Stimulated activated CD4-positive, alpha-beta T cell treated with anti-CD3 and anti-CD28 coated beads, Interleukin-15, amount 100 ng/mL, for 1 hour (primary cell): Measurements from ENCODE around the gene RBM8A.

Experiments used
- DNase-seq, 2 donors: peaks; one replicate each; pipeline ENCODE4 v3.0.0-alpha.2; 2020; ENCODE audit warnings: low read depth in 1 of 2, low spot score in 1 of 2

RBM8A gene

DNA sequence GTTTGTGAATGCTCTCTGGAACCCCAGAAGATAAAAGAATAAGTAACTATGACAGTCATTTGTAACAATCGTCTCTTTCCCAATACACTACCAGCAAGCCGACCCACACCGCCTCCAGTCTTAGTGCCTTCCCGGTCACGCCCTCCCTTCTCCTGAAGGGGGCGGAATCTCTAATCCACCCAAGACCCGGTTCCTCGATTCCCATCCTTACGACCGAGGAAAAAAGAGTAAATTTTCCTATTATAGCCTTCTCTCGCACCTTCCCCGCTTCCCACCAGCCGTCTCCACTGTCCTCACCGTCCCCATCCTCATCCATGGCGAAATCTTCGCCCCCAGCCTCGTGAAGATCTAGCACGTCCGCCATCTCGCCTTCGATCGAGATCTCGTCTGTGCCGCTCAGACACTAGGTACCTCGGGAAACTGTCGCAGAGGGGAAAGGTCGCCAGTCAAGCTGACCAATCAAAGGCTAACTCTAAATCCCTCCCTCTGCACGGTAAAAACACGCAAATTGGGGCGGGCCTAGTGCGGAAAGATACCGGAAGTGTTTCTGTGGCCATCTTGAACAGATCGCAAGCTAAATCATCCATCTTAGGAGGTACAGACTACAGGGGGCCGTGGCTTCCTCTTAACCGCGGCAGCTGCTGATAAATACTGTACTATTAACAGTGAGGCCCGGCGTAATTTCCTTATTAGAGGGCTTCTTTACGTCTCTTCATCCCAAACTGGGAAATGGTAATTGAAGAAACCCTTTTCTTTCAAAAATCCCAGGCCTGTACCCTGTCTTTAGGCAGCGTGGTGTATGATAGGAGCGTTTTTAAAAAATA, at the start of gene RBM8A:
Gene RBM8A, minus strand, starts transcription at position 422 of the 824 bp plus-strand sequence. Its CDS starts 58 bp downstream, at position 364.
- DNase-seq, result peak; percentile 74 to 86

DNA sequence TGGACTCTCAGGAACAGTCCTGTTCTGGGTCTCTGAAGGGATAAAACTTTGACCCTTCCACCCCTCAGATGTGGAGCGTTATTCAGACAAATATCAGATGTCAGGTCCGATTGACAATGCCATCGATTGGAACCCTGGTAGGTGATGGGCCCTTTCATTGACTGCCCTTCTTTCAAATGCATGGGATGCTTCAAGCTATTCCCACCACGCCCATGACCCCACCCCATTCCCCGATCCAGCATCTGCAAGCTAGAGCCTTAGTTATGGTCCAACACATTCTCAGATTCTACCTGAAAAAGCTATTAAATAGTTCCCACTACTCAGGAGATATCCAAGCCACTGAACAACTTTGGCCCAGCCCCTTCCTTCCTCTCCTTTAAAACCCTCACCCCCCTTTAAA, 49.7 kb upstream of the RBM8A start:
- DNase-seq, result no peak

DNA sequence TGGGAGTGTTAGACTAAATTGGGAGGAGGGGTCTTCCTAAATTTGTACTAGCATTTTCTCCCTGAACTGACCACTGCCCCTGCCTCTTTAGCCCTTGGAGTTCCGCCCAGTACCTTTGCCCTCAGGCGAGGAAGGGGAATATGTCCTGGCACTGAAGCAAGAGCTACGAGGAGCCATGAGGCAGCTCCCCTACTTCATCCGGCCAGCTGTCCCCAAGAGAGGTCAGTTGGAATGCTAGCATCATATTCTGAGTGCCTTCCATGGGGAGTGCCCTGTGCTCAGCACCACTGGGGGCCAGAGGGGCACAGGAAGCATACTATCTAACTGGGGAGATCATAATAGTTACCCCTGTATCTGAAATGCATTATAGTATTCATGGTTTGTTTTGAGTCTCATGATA, 47.9 kb upstream of the RBM8A start:
- no peak for DNase-seq

DNA sequence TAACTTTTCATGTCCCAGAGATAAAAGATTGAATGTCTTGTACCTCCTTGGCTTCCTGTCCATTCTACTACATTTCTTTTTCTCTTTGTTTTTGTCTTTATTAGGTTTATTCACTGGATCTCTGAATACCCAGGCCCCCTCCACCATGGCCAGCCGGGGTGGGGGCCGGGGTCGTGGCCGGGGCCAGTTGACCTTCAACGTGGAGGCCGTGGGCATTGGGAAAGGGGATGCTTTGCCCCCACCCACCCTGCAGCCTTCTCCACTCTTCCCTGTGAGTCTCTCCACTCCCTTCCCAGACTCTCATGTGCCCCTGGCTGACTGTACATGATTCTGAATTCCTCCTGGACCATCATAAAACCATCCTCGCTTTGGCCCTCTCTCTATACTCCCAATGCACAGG, 47.4 kb upstream of the RBM8A start:
- no peak for DNase-seq

DNA sequence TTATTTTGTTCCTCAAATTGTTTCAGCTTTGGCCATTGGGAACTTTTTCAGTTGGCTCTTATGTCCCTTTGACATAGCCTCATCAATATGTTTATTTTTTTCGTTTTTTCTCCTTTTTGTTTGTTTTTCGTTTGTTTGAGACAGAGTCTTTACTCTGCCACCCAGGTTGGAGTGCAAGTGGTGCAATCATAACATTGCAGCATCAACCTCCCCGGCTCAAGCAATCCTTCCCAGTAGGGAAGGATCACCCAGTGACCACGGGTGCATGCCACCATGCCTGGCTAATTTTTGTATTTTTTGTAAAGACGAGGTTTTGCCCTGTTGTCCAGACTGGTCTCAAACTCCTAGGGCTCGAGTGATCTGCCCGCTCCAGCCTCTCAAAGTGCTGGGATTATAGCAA, 45.3 kb upstream of the RBM8A start:
- DNase-seq, result no peak

DNA sequence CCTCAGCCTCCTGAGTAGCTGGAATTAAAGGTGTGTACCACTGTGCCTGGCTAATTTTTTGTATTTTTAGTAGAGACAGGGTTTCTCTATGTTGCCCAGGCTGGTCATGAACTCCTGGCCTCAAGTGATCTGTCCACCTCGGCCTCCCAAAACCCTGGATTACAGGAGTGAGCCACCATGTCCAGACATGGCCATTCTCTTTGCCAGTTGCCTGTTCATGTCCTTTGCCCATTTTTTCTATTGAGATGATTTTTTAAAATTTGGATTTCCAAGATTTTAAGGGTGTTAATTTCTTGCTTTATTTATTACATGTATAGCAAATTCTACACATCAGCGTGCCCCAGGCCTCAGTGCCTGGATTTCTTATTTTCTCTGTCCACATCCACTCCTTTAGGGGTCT, 40.0 kb upstream of the RBM8A start:
- DNase-seq, result no peak

DNA sequence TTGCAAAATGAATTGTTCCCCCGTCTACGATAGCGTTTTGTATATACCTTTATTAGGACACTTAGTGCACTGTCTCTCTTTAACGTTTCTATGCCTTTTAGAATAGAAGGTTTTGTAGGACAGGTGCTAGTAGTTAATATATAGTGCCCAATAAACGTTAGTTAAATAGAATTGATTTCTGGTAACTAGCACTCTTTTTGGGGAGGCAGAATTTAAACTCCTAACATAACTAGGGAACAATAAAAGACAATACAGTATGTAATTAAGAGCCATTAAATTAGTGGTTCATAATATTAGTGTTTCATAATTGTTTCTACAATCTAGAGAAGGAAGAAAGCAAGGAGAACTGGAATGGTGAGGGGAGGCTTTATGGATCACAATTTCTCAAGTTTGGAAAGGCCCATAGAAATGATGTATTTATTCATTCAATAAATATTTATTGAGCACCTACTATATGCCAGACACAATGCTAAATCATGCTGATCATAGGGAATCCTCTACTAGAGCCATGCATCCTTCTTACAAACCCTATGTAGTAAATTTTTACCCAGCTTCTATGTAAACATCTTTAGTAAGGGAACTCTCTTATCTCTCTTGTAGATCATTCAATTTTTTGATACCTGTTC, 37.9 kb upstream of the RBM8A start:
- no peak for DNase-seq

DNA sequence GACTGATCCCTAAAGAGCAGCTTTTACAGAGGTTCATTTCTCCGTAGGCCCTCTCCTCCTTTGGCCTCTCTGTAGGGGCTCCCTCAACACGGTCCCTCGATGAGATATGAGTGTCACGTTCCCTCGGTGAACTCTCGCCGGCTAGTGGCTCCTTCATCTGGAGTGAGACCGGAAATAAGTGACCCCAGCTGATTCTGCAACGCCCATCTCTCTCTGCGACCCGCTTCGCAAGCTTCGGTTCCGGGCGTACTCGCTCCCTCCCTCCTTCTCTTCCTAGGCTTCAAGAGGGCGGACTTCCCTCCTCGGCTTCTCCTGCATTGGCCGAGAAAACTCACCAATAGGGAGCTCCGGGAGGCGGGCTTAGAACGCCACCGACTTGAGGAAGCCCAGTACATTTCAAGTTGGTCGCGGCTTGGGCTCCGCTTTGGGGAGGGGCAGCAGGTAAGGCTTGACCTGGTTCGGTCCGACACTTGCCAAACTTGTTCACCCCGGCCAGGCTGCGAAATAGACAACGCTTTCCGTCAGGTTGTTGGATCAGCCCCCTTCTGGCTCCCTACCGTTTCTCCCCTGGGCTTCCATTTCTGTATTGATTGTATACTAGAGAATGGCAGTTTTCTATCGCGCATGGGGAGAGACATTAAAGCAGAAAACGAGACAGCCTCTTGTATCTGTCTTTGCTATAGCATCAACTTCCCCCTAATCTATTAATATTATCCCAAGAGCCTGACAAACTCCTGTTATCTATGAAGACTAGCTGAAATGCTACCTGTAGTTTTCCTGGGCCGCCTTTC, 37.2 kb upstream of the RBM8A start, which contains the start of the genes ANKRD34A and POLR3GL:
Gene ANKRD34A, minus strand, starts transcription at position 248 of the 791 bp plus-strand sequence. CDS start 2,816 bp downstream, outside the sequence.
Gene POLR3GL, plus strand, starts transcription at position 363 of the 791 bp plus-strand sequence. CDS start 10,176 bp downstream, outside the sequence.
- peak; percentile 79 to 80 for DNase-seq

DNA sequence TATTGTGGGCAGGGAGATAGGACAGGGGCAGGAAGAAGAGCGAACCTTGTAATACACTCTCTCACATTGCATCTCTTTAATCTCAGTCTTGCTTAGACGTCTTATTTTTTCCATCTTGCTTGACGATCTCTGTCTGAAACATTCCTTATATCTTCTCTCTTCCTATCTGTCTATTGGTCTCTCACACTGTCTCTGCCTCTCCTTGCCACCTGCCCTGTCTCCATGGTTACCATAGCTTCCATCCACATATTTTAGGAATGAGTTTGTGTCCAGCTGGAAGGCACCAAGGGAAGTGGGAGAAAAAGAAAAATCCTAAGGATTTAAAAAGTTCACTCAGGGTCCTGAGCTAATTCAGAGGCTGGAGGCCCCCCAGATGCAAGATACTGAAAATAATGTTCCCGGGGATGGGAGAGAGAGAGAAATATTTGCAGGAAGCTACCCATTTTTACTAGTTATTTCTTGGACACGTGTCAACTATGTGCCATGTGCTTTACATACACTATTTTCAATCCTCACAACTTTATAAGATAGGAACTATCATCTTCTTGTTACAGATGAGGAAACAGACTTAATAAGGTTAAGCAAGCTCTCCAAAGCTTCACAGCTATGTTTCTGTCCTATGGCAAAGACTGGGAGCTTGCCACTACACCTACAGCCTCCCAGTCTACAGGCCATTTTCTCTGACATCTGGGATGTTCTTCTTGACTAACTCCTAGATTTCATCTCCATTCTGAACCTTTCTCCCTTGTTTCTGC, 36.2 kb upstream of the RBM8A start:
- no peak for DNase-seq

DNA sequence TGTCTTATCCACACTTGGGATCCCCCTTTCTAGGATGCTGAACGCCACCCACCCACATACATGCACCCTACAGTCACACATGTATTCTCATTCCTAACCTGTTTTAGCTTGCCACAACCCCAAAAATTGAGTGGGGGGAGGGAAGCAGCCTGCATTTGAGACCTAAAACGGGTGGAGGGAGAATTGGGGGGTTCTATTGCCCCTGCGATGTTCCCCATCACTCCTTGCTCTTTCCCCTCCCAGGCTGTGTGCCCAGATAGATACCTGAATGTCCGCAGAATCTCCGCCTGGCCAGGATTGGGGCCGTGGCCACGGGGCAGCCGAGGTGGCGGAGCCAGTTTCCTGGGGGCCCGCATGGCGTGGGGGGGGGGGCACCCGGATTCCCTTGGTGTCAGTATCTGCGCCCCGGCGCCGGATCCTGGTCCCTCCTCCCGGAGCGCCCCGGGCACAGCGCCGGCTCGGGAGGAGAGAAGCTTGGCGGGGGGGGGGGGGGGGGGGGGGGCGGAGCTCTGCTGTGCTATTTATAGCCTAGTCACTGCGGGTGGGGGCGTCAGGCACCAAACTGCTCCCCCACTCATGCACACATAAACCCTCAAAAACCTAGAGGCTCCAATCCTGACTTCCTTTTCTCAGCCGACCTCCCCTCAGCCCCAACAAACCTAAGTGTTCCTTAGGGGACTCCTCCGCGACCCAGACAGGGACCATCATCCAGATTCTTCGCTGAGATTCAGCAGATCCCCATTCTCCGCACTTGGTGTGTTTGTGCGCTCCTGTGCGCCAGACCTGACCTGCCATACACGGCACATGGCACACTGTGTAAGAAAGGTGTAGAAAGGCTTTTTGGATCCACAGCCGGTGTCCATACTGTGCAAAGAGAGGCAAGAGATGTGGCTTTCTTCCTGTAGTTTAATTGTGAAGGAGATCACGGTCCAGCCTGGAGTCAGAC, 35.1 kb upstream of the RBM8A start:
- no peak for DNase-seq

DNA sequence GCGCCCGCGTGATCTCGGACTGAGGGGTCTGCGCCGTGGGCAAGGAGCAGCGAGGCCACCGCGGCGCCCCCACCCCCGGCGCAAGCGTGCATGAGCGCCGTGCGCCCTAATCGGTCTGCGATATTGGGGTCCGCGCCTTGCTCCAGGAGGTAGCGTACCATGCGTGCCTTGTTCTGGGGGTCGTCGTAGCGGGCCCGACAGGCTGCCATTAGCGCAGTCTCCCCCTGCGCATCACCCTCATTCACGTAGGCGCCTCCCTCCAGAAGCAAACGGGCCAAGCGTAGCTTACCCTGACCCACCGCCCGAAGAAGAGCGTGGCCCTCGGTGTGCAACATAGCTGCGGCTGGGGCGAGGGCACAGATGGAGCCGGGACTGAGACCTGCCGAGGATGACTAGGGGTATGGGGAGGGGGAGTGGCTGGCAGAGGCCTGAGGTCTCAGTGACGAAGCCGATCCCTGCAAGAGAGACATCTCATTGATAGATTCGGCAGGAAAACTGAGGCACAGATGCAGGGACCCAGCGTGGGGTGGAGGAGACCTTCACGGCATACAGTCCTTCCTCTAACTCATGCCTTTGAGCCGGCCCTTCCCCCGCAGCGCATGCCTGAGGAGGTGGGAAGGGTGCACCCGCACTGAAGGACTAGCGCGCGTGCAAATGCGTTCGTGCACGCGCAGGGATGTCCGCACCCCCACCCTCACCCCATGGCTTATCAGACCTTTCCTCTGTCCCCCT, 34.3 kb upstream of the RBM8A start:
- peak in 1 of 2 donors; percentile 42 for DNase-seq

DNA sequence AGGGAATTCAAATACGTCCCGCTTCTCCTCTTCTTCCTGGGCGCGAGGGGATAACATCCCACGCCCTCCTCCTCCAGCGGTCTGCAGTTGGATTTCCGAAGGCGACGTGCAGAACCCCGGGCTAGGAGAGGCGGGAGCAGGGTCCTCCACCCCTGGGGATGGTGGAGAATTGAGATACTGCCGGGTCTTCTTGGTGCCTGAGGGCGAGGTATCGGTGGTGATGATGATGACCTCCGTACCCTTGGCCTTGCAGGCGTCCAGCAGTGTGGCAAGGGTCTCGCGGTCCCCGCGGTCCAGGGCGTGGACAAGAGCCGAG, 33.8 kb upstream of the RBM8A start:
- no peak for DNase-seq

DNA sequence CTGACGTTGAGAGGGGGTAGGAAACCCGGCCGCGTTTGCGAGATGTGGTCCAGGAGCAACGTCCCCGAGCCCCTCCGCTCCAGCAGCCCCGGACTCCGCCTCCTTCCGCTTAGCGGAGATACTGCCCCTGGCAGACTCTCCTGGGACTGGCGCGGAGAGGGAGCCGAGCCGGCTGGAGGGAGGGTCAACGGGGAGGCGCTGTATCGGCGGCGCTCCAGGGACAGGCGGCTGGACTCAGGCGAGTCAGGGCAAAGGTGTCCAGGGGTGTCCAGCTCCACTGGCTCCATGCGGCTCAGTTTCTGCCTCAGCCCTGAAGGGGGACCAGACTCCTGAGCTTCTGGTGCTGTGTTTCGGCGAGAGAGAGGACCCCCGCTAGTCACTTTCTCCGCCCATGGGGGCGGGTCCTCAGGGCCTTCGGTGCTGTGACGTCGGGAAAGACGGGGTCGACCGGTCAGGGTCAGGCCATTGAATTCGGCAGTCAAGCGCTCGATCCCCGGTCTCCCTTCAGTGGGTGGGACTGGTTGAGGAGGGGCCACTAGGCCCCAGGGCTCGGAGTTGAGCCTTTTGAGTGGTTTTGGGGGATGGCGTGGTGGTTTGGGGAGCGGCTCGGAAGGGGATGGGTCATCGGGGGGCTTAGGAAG, 33.3 kb upstream of the RBM8A start:
- no peak for DNase-seq

DNA sequence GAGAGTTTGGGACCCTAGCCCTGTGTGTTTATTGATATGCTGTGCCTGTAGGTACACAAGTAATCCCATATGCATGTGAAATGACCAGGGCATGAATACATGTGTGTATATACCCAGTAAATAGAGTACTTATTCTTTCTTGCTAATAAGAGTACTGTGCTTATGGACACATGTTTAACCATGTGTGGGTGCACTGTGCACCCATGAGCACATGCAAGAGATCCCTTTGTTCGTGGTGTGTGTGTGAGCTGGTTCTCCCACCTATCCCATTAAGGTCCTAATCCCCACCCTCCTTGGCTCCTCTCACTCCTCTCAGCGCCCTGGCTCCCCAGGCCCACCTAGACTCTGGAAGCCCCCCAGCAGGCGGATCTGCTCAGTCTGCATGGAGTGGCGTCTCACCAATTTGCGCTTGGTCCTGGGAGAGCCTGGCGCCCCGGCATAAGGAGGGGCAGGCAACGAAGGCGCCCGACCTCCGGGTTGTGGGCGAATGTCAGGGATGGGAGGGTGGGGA, 32.7 kb upstream of the RBM8A start:
- no peak for DNase-seq

DNA sequence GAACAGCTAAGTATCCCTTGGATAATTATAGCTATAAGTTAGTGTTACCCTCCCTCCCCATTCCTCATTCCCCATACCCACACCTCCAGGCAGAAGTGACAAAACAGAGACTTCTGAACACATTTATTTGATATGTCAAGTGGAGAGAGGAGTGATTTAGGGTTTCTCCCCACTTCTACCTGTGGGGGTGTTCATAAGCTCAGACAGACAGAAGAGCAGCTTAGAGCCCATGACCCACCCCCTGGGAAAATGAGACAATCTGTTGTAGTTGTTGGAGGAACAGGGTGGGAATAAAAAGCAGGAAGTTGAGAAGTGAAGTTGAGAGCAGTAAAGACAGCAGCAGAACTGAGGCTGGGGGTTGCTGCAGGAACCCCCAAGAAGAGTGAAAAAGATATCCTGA, 32.0 kb upstream of the RBM8A start:
- no peak for DNase-seq

DNA sequence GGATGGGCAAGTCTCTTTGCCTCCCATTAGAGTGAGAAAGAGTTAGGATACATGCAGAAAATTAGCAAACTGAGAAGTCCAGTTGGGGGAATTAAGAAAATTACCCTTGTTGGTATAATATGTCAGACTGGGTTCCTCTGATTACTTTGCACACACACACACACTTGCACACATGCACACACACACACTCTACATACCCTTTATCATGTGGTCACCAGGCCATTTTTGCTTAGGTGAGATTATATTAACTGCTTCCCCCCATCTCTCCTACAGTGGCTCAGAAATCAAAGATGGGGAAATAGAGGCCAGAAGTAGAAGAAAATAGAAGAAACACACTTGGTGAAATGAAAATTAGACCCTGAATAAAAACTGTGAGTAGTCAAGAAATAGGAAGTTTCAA, 31.4 kb upstream of the RBM8A start:
- no peak for DNase-seq

DNA sequence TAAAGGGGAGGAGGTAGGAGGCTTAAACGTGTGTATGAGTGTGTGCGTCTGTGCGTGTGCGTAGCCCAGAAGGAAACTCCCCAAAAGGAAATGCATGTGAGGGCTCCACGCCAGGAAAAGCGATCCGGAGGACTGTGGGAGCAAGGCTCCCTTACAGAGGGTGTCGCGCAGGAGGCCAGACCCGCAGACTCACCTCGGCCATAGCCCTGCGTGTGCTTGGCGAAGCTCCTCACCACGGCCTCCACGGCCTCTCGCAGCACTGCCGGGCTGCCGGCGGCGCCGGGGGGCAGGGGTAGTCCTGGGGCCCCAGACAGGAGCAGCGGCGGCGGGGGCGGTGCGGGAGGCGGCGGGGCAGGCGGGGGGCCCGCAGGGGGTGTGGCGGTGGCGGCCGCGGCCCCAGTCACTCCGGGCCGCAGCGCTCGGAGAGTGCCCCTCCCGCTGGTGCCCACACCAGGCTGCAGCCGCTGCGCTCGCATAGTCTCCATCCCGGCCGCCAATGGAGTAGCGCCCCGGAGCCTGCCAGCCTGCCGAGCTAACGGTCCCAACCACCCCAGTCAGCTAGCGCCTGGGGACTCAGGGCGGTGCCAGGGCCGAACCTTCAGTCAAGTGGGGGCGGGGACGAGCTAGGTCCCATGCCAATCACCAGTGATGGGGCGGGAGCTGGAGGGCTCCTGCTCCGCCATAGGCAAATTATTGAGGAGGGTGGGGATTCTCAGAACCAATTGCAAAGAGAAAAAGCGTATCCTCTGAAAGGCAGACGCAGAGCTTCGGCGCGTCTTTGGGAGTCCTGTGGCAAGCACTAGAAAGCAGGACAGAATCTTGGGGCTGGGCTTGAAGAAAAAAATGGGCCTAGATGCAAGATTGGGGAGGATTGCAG, 30.4 kb upstream of the RBM8A start, which contains the start of gene LIX1L:
Gene LIX1L, minus strand, starts transcription at position 575 of the 877 bp plus-strand sequence. Its CDS starts 90 bp downstream, at position 485.
- DNase-seq, result peak; percentile 86 to 89
